Esophagus squamous epithelium (tissue), 5 donors: ENCODE measurements around the gene CUBN. TPM values are rescaled to one million over a fixed set of nuclear protein-coding genes. Genes with fewer than 3 reads are reported as not detected.

Source experiments
- DNase-seq: peaks from one replicate; lab custom pipeline; 2025; lab: John Stamatoyannopoulos, UW
- H3K27ac ChIP-seq, 4 donors: fragments of 200-600 bp; sonication (generic); one replicate each; pipeline ENCODE4 v1.5.1; 2016 to 2019; ENCODE audit warnings: mild to moderate bottlenecking in 1 of 4
- H3K27me3 ChIP-seq, 4 donors: fragments of 200-600 bp; sonication (generic); 1 replicate in 3 of 4; 2 replicates in 1 of 4; pipeline versions ENCODE4 v1.5.1 to v1.6.0; 2017 to 2021; ENCODE audit warnings: antibody characterized with exemption in 1 of 4
- H3K36me3 ChIP-seq, 3 donors: fragments of 200-600 bp; sonication (generic); one replicate each; pipeline ENCODE4 v1.5.1; 2016 to 2019
- H3K4me1 ChIP-seq, 3 donors: fragments of 200-600 bp; sonication (generic); one replicate each; pipeline ENCODE4 v1.5.1; 2017 to 2019
- H3K4me3 ChIP-seq, 4 donors: fragments of 200-600 bp; sonication (generic); 1 replicate in 3 of 4; 2 replicates in 1 of 4; pipeline ENCODE4 v1.5.1; 2016 to 2019; ENCODE audit warnings: mild to moderate bottlenecking in 2 of 4, moderate library complexity in 1 of 4
- H3K9me3 ChIP-seq, 3 donors: fragments of 200-600 bp; sonication (generic); one replicate each; pipeline ENCODE4 v1.5.1; 2016 to 2019
- POLR2A ChIP-seq, 4 donors: fragments of 450-650 bp; IDR thresholded peaks; one replicate each; pipeline ENCODE4 v1.6.1; 2017; ENCODE audit warnings: antibody characterized with exemption in 4 of 4, mild to moderate bottlenecking in 4 of 4, moderate library complexity in 3 of 4
- WGBS, 2 donors: methylation state at CpG; one replicate each; pipeline ENCODE4 v1.1.5; 2018; 5-methylcytosine and 5-hydroxymethylcytosine counted together
- intact Hi-C: fragments of 100-400 bp; cut with DNase I; formaldehyde crosslinking; loops from one replicate; pipeline ENCODE4 v1.15.0; 2022
- total RNA-seq, 4 donors: library from RNA; depleted of rRNA; stranded (reverse); fragments of >200 nt; gene quantifications; one replicate each; pipeline ENCODE4 v1.1.0, GENCODE V29; 2016
- TF ChIP-seq, protein P1 (sequence below), 6 experiments: fragments of 450-650 bp in 4 of 6; fragments of 200-600 bp in 2 of 6; sonication (generic) in 2 of 6; IDR thresholded peaks; one replicate each; pipeline ENCODE4 v1.5.1; 2016 to 2019; ENCODE audit warnings: antibody characterized with exemption in 6 of 6, mild to moderate bottlenecking in 4 of 6, moderate library complexity in 4 of 6
- donor health status: DM: yes; HTN: yes; CAD: no.

The CUBN gene
- total RNA-seq, 4 donors from 2014 or later = 0.15 to 0.83 (median 0.51) TPM

DNA sequence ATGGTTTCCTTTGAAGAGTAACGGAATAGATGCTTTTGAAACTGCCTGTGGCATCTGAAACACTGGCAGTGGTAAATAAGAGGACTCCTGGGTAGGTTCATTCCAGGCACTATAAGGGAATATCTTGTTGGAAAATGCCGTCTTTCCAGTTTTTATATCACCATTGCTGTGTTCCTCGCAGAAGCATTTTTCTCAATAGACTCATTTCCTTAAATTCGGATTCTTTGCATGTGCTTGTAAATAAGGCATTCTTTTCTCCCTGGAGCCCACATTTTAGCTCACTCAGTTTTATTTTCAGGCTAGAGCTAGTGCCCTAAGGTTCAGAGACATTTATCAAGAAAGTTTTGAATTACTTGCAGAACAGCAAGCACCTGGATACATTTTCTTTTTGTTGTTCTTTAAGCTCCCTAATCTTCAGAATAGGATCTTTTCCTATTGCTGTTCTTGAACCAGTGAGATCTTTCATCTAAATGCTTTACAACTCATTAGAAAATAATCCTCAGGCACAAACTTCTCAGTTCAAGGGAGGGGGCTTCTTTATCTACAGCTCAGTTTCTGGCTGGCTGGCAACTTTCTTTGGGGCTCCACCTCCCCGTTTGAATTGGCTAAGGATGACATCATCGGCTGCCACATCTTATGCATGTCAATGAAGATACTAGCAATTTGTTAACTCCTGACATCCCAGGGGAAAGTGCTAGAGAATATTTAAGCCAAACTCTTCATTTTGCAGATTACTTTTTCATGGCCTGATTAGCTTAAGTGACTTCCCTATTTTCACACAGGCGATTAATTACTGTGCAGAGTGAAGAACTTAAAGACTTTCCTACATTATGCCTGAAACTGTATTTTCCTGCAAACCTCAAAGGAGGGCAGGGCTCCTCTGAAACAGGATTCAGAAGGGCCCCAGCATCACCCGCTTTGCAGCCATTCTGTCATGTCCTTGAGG, 178.7 kb downstream of the CUBN start:
- no peak overlapping the region for H3K27ac ChIP-seq
- 34 to 37% methylated on average over 7 of the region's 8 CpGs for WGBS, 2 donors

GRCh38 chr10:16949816-16950215, 179.8 kb downstream of the CUBN start:
- TF ChIP-seq, protein P1, sequence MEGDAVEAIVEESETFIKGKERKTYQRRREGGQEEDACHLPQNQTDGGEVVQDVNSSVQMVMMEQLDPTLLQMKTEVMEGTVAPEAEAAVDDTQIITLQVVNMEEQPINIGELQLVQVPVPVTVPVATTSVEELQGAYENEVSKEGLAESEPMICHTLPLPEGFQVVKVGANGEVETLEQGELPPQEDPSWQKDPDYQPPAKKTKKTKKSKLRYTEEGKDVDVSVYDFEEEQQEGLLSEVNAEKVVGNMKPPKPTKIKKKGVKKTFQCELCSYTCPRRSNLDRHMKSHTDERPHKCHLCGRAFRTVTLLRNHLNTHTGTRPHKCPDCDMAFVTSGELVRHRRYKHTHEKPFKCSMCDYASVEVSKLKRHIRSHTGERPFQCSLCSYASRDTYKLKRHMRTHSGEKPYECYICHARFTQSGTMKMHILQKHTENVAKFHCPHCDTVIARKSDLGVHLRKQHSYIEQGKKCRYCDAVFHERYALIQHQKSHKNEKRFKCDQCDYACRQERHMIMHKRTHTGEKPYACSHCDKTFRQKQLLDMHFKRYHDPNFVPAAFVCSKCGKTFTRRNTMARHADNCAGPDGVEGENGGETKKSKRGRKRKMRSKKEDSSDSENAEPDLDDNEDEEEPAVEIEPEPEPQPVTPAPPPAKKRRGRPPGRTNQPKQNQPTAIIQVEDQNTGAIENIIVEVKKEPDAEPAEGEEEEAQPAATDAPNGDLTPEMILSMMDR (IDR thresholded peaks at IDR 0.05) = no peak
- TF ChIP-seq POLR2A (IDR thresholded peaks at IDR 0.05) = no peak
- Histone ChIP-seq H3K4me1 (peaks cover 0 to 27% (median 0%) of the 10 kb centered on the region in 3 donors), H3K27ac (no peak overlapping the region), H3K4me3 (no peak overlapping the region), H3K9me3 (no peaks in the 10 kb centered on the region), H3K36me3 (no peaks in the 10 kb centered on the region), H3K27me3 (no peaks in the 10 kb centered on the region)
- WGBS, 2 donors = 67 to 74% methylated on average over 11 of the region's 11 CpGs
- DNase-seq = no peak
- intact Hi-C loops = no loop called here

More for the DNA sequence above, 178.7 kb downstream of the CUBN start:
- Histone ChIP-seq H3K4me3 (no peak overlapping the region), H3K9me3 (no peaks in the 10 kb centered on the region), H3K4me1 (peaks cover 0 to 22% (median 0%) of the 10 kb centered on the region in 3 donors), H3K27me3 (no peaks in the 10 kb centered on the region), H3K36me3 (no peaks in the 10 kb centered on the region)
- no peak for TF ChIP-seq POLR2A (IDR thresholded peaks at IDR 0.05)
- TF ChIP-seq, protein P1 (IDR thresholded peaks at IDR 0.05) = no peak
- no peak for DNase-seq
- intact Hi-C loops = no loop called here

DNA sequence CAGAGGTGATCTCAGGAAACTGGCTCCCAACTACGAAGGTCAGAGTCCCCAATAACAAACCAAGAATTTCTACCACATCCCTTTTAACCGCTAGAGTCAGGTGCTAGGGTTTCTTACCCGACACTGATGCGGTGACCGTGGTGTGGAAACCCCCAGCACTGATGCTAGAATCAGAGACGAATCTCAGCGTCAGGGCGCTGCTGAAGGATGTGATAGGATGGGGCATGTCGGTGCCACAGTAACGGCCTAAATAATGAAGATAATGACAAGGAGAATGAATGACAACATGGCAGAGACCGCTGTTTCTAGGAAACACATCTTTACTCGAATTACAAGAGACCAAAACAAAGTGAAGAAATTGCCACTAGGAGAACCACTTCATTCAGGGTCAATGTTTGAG, 181.2 kb downstream of the CUBN start:
- no peak overlapping the region for H3K27ac ChIP-seq
- 78 to 81% methylated on average over 12 of the region's 12 CpGs for WGBS, 2 donors
- intact Hi-C loops = no loop called here
- H3K9me3 ChIP-seq = no peaks in the 10 kb centered on the region
- H3K36me3 ChIP-seq = no peaks in the 10 kb centered on the region
- no peak for TF ChIP-seq POLR2A (IDR thresholded peaks at IDR 0.05)
- TF ChIP-seq, protein P1 (IDR thresholded peaks at IDR 0.05) = no peak
- no peak for DNase-seq
- H3K27me3 ChIP-seq = no peaks in the 10 kb centered on the region
- H3K4me3 ChIP-seq = no peak overlapping the region
- H3K4me1 ChIP-seq = peaks cover 0 to 42% (median 4%) of the 10 kb centered on the region in 3 donors

DNA sequence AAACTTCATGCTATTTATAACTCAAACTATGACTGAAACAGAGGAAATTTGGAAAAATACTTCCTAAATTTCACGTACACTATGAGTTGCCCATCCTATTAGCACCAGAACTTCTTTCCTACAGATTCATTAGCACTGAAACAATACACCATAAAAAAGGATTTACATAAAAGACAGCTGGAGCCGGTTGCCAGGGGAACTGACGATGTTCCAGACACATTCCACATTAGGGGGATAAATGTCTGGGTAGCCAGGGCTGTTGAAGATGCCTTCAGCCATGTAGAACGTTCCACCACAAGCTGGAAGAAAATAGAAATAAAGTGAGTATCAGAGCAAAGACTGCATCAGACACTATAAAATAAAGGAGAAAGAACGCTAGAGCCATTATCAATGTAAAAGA, 182.5 kb downstream of the CUBN start:
- H3K36me3 ChIP-seq = no peaks in the 10 kb centered on the region
- DNase-seq = no peak
- TF ChIP-seq, protein P1 (IDR thresholded peaks at IDR 0.05) = no peak
- no peak for TF ChIP-seq POLR2A (IDR thresholded peaks at IDR 0.05)
- WGBS, 2 donors = 80 to 85% methylated on average over 5 of the region's 5 CpGs
- H3K27me3 ChIP-seq = no peaks in the 10 kb centered on the region
- H3K4me1 ChIP-seq = peaks cover 0 to 42% (median 4%) of the 10 kb centered on the region in 3 donors
- no peaks in the 10 kb centered on the region for H3K9me3 ChIP-seq
- H3K4me3 ChIP-seq = no peak overlapping the region
- no peak overlapping the region for H3K27ac ChIP-seq
- intact Hi-C loops = no loop called here

GRCh38 chr10:16945593-16945992, 184.0 kb downstream of the CUBN start:
- WGBS, 2 donors = 51 to 88% methylated on average over 4 of the region's 4 CpGs
- H3K27ac ChIP-seq = peak overlapping the region in 1 of 4 donors; percentile 30
- H3K36me3 ChIP-seq = no peaks in the 10 kb centered on the region
- TF ChIP-seq, protein P1 (IDR thresholded peaks at IDR 0.05) = no peak
- DNase-seq = no peak
- peaks cover 0 to 27% (median 4%) of the 10 kb centered on the region in 3 donors for H3K4me1 ChIP-seq
- H3K9me3 ChIP-seq = no peaks in the 10 kb centered on the region
- H3K4me3 ChIP-seq = no peak overlapping the region
- intact Hi-C loops = no loop called here
- H3K27me3 ChIP-seq = no peaks in the 10 kb centered on the region
